Measurements from ENCODE around the gene HDGFL3. TPM values are rescaled to one million over a fixed set of nuclear protein-coding genes. Genes with fewer than 3 reads are reported as not detected.

HDGFL3 gene
- total and polyA plus RNA-seq, 10 of the 15 experiments (the other 5 are each of a cell fraction or from before 2014, with no cell fraction given), result 5.6 to 40.6 (median 15.8) TPM

DNA sequence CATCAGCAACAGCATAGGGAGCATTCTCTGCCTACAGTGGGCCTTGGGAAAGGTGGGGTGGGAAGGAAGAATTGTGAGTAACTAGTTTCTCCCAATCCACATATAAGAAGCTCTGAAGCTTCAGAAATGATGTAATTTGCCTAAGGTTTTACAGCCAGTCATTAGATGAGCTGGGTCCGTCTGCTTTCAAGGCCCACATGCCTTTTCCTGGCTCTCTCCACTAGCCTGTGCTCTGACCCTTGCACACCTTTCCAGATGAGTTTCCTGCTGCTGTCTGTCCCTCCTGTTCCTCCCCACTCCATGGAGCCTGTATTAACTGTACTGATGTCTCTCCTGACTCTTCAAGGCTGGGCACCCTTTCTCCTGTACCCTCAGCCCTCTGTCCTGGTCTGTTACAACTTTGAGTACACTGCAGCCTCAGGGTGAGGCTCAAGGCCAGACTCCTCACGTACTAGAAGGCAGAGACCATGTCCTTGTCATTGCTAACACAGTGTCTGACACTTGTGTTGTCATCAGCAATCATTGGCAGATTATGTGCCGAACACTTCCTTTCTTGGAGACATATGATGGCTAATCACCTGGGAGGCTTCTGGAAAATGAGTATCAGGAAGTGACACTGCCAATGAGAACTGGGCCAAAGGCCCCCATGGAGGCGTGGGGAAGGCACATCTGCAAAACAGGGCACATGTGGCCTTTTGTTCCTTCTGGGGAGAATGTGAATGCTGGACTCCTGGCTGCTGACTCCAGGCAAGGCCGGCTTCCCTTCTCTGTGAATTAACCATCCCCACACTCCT lies 93.5 kb downstream of the HDGFL3 start (continued):
- no peak for TF ChIP-seq BCLAF1 (IDR thresholded peaks at IDR 0.05)
- no peak for TF ChIP-seq TCF12 (IDR thresholded peaks at IDR 0.05; ENCODE audit: low read depth, low read length)
- TF ChIP-seq SIN3A (IDR thresholded peaks at IDR 0.05; ENCODE audit: low read depth, low read length), result no peak
- no peak for TF ChIP-seq MXI1 (IDR thresholded peaks at IDR 0.05; ENCODE audit: low read depth, low read length)
- TF ChIP-seq EGR1 (IDR thresholded peaks at IDR 0.05; ENCODE audit: borderline replicate concordance in 1 of 2, low read depth in 2 of 2, low read length in 2 of 2), result no peak
- TF ChIP-seq NR2F1 (conservative IDR thresholded peaks at IDR 0.05), result no peak

DNA sequence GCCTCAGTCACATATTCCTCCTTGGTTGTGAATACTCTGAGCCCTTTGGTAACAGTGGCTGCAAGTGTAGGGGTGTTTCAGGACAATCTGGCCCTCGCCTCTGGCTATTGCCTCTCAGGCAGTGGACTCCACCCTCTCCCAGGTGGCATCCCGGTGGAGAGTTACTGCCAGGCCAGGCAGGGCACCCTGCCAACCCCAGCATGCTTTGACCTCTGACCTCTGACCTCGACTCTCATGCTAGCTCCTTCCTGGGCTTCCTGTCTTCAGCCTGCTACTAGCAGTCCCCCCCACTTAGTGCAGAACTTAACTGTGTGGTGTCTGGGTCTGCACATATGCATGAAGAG lies 94.7 kb downstream of the HDGFL3 start:
- 8% methylated on average over 3 of the region's 3 CpGs for WGBS (ENCODE audit: insufficient coverage, insufficient replicate concordance, low lambda C conversion rate, missing lambda C conversion rate)
- no peaks in the 10 kb centered on the region for H3K9me3 ChIP-seq (replicated peaks; ENCODE audit: control insufficient read depth, insufficient read depth, low read length)
- ATAC-seq (no peak), FAIRE-seq (no peak), DNase-seq (ENCODE audit: low read depth, low spot score) (no peak)
- ChIA-PET SMC1A (ENCODE audit: uncharacterized antibody, unreplicated experiment) (no interaction called here), POLR2A (no interaction called here), RAD21 (ENCODE audit: unreplicated experiment) (no interaction called here), CTCF (no interaction called here)
- H2AFZ ChIP-seq (ENCODE audit: control insufficient read depth, low read depth, low read length), result no peak overlapping the region
- H3K79me2 ChIP-seq (ENCODE audit: control insufficient read depth, insufficient read depth, low read length), result no peaks in the 10 kb centered on the region; the same call in 1 of the 2 replicates
- BruUV-seq (replicated peaks), result no TSS peak
- intact Hi-C loops (cut with micrococcal nuclease; ENCODE audit: unreplicated experiment) (no loop called here), in situ Hi-C loops (cut with MboI) (loop anchor here (5.0 kb wide), 1 partner anchor 49 kb away; no protein-coding TSS in a partner anchor)
- TF ChIP-seq NR2C2 (IDR thresholded peaks at IDR 0.05; ENCODE audit: borderline replicate concordance, control insufficient read depth, insufficient read length, low read depth) (peak; percentile 71), NR2F1 (conservative IDR thresholded peaks at IDR 0.05) (peak; percentile 61), RAD51 (IDR thresholded peaks at IDR 0.05) (no peak), NR2C1 (IDR thresholded peaks at IDR 0.05) (peak; percentile 70)
- H3K9ac ChIP-seq (ENCODE audit: control insufficient read depth, insufficient read depth, low read length), result no peak overlapping the region
- no peaks in the 10 kb centered on the region for H3K27me3 ChIP-seq (replicated peaks in 1 of 2; ENCODE audit: control insufficient read depth in 2 of 2, insufficient read depth in 2 of 2, low read length in 1 of 2)
- peaks cover 24% of the 10 kb centered on the region for H3K4me1 ChIP-seq (ENCODE audit: control insufficient read depth, insufficient read depth, low read length)
- H3K4me2 ChIP-seq (ENCODE audit: control insufficient read depth, insufficient read depth), result no peak overlapping the region
- H3K36me3 ChIP-seq (ENCODE audit: control insufficient read depth in 2 of 2, insufficient read depth in 2 of 2, low read length in 1 of 2), result peaks cover 0 to 1% of the 10 kb centered on the region in 2 experiments; a peak in 2 of 4 replicates
- no peak overlapping the region for H3K4me3 ChIP-seq
- no peaks in the 10 kb centered on the region for H4K20me1 ChIP-seq (ENCODE audit: control insufficient read depth, insufficient read depth)
- H3K27ac ChIP-seq (ENCODE audit: control insufficient read depth, insufficient read depth), result no peak overlapping the region
